ENCODE data around the gene RUNX1. TPM values are rescaled to one million over a fixed set of nuclear protein-coding genes. Genes with fewer than 3 reads are reported as not detected.

The RUNX1 gene
- total and polyA plus RNA-seq, 10 donors, result 4.8 to 70.0 (median 43.6) TPM

- DNase-seq, result no peak
- intact Hi-C loops (cut with DNase I; ENCODE audit: low total_unique reads), result no loop called here
Measured at GRCh38 chr21:34912022-34912945, 136.8 kb downstream of the RUNX1 start.

GRCh38 chr21:34911360-34911759 is 137.7 kb downstream of the RUNX1 start:
- H3K36me3 ChIP-seq, result peaks cover 0 to 6% (median 0%) of the 10 kb centered on the region in 6 donors
- no peak for TF ChIP-seq CTCF (IDR thresholded peaks at IDR 0.05 in 8 of 11, conservative IDR thresholded peaks at IDR 0.05 in 3 of 11)
- TF ChIP-seq POLR2A (IDR thresholded peaks at IDR 0.05), result no peak
- no peak for TF ChIP-seq POLR2AphosphoS5 (IDR thresholded peaks at IDR 0.05)
- peaks cover 6 to 94% (median 65%) of the 10 kb centered on the region in 6 donors for H3K4me1 ChIP-seq
- peak overlapping the region in 3 of 8 donors; percentile 7 to 79 (median 28) for H3K27ac ChIP-seq
- H3K9me3 ChIP-seq, result no peaks in the 10 kb centered on the region
- no peak overlapping the region for H3K4me3 ChIP-seq
- intact Hi-C loops (cut with DNase I; ENCODE audit: low total_unique reads), result no loop called here
- peak; percentile 84 for DNase-seq
- H3K27me3 ChIP-seq (replicated peaks in 1 of 7), result no peaks in the 10 kb centered on the region
- WGBS, 5 donors, result 40 to 69% (median 49%) methylated on average over 2 of the region's 2 CpGs

More at GRCh38 chr21:34912022-34912945, 136.8 kb downstream of the RUNX1 start:
- H3K4me1 ChIP-seq, result peaks cover 6 to 85% (median 61%) of the 10 kb centered on the region in 6 donors
- H3K27me3 ChIP-seq (replicated peaks in 1 of 7), result no peaks in the 10 kb centered on the region
- H3K4me3 ChIP-seq, result no peak overlapping the region
- WGBS, 5 donors, result 65 to 76% (median 68%) methylated on average over 11 of the region's 11 CpGs
- H3K9me3 ChIP-seq, result no peaks in the 10 kb centered on the region
- peaks cover 0 to 6% (median 0%) of the 10 kb centered on the region in 6 donors for H3K36me3 ChIP-seq
- no peak for TF ChIP-seq CTCF (IDR thresholded peaks at IDR 0.05 in 8 of 11, conservative IDR thresholded peaks at IDR 0.05 in 3 of 11)
- no peak for TF ChIP-seq POLR2A (IDR thresholded peaks at IDR 0.05)
- TF ChIP-seq POLR2AphosphoS5 (IDR thresholded peaks at IDR 0.05), result no peak
- H3K27ac ChIP-seq, result peak overlapping the region in 2 of 8 donors; percentile 7 to 11

GRCh38 chr21:34910396-34910795 is 138.7 kb downstream of the RUNX1 start:
- no peaks in the 10 kb centered on the region for H3K27me3 ChIP-seq (replicated peaks in 1 of 7)
- no peak for TF ChIP-seq CTCF (IDR thresholded peaks at IDR 0.05 in 8 of 11, conservative IDR thresholded peaks at IDR 0.05 in 3 of 11)
- peak overlapping the region in 5 of 8 donors; percentile 5 to 79 (median 38) for H3K27ac ChIP-seq
- 68 to 76% (median 73%) methylated on average over 4 of the region's 4 CpGs for WGBS, 5 donors
- no peak overlapping the region for H3K4me3 ChIP-seq
- H3K4me1 ChIP-seq, result peaks cover 6 to 100% (median 65%) of the 10 kb centered on the region in 6 donors
- no peak for DNase-seq
- no peaks in the 10 kb centered on the region for H3K9me3 ChIP-seq
- intact Hi-C loops (cut with DNase I; ENCODE audit: low total_unique reads), result no loop called here
- H3K36me3 ChIP-seq, result peaks cover 0 to 6% (median 0%) of the 10 kb centered on the region in 6 donors

Measured in spleen (tissue), 11 donors.